H9 (cell line): ENCODE results near the gene SEPTIN2. TPM values are rescaled to one million over a fixed set of nuclear protein-coding genes. Genes with fewer than 3 reads are reported as not detected.

Experiments used
- DNase-seq: peaks from one replicate; pipeline ENCODE4 v3.0.0-alpha.2; 2017
- H2AFZ ChIP-seq: one replicate; pipeline ENCODE4 v1.6.1; 2013; ENCODE audit warnings: mild to moderate bottlenecking, low read length, control low read depth, moderate library complexity
- H2AK5ac ChIP-seq: 2 replicates; pipeline ENCODE4 v1.6.1; 2013; ENCODE audit warnings: low read length, control low read depth, mixed read lengths; ENCODE audit not compliant: insufficient read length
- H2BK120ac ChIP-seq: one replicate; pipeline ENCODE4 v1.6.1; 2013; ENCODE audit warnings: low read depth, mild to moderate bottlenecking, low read length, control low read depth, inconsistent platforms; ENCODE audit not compliant: poor library complexity, severe bottlenecking
- H2BK12ac ChIP-seq: 2 replicates; pipeline ENCODE4 v1.6.1; 2013; ENCODE audit warnings: low read length, control low read depth, mixed read lengths, low read depth; ENCODE audit not compliant: insufficient read length
- H2BK15ac ChIP-seq: 2 replicates; pipeline ENCODE4 v1.6.1; 2013; ENCODE audit warnings: low read depth, low read length, control low read depth
- H2BK20ac ChIP-seq: one replicate; pipeline ENCODE4 v1.6.1; 2013; ENCODE audit warnings: low read depth, mild to moderate bottlenecking, low read length, control low read depth, inconsistent platforms; ENCODE audit not compliant: poor library complexity, severe bottlenecking
- H2BK5ac ChIP-seq: 2 replicates; pipeline ENCODE4 v1.6.1; 2013; ENCODE audit warnings: low read length, control low read depth, mixed read lengths; ENCODE audit not compliant: insufficient read length
- H3K14ac ChIP-seq: 2 replicates; pipeline ENCODE4 v1.6.1; 2013; ENCODE audit warnings: low read length, control low read depth; ENCODE audit not compliant: insufficient read depth
- H3K18ac ChIP-seq: 2 replicates; pipeline ENCODE4 v1.6.1; 2013; ENCODE audit warnings: low read depth, mild to moderate bottlenecking, mixed read lengths, low read length, control low read depth; ENCODE audit not compliant: insufficient read length
- H3K23ac ChIP-seq: 2 replicates; pipeline ENCODE4 v1.6.1; 2013; ENCODE audit warnings: low read length, control low read depth, mixed read lengths, low read depth; ENCODE audit not compliant: insufficient read length
- H3K23me2 ChIP-seq: 2 replicates; pipeline ENCODE4 v1.6.1; 2013; ENCODE audit warnings: low read depth, mild to moderate bottlenecking, mixed read lengths, low read length, control low read depth; ENCODE audit not compliant: insufficient read length, poor library complexity, severe bottlenecking
- H3K27ac ChIP-seq: 2 replicates; pipeline ENCODE4 v1.5.1; 2013; ENCODE audit warnings: low read length, control low read depth, mixed read lengths, low read depth; ENCODE audit not compliant: insufficient read length
- H3K27me3 ChIP-seq: 2 replicates; pipeline ENCODE4 v1.6.1; 2013; ENCODE audit warnings: low read length, control low read depth, inconsistent platforms; ENCODE audit not compliant: insufficient read depth
- H3K4ac ChIP-seq: 2 replicates; pipeline ENCODE4 v1.6.1; 2013; ENCODE audit warnings: low read depth, mild to moderate bottlenecking, control low read depth, inconsistent platforms, low read length, moderate library complexity
- H3K4me1 ChIP-seq: 2 replicates; pipeline ENCODE4 v1.6.1; 2013; ENCODE audit warnings: low read length, control low read depth, inconsistent platforms; ENCODE audit not compliant: insufficient read depth
- H3K4me2 ChIP-seq: 2 replicates; pipeline ENCODE4 v1.6.1; 2013; ENCODE audit warnings: low read length, control low read depth, mixed read lengths; ENCODE audit not compliant: insufficient read length, insufficient read depth
- H3K56ac ChIP-seq: 2 replicates; pipeline ENCODE4 v1.6.1; 2013; ENCODE audit warnings: low read depth, mild to moderate bottlenecking, mixed read lengths, low read length, control low read depth; ENCODE audit not compliant: insufficient read length
- H3K79me1 ChIP-seq: 2 replicates; pipeline ENCODE4 v1.6.1; 2013; ENCODE audit warnings: low read depth, mild to moderate bottlenecking, moderate library complexity, low read length, control low read depth, inconsistent platforms; ENCODE audit not compliant: insufficient read depth, poor library complexity, severe bottlenecking
- H3K79me2 ChIP-seq: 2 replicates; pipeline ENCODE4 v1.6.1; 2013; ENCODE audit warnings: low read length, control low read depth, inconsistent platforms; ENCODE audit not compliant: insufficient read depth
- H3K9ac ChIP-seq: 2 replicates; pipeline ENCODE4 v1.6.1; 2013; ENCODE audit warnings: low read length, control low read depth, mixed read lengths; ENCODE audit not compliant: insufficient read length; ENCODE audit errors: extremely low read depth
- H3K9me3 ChIP-seq: one replicate; pipeline ENCODE4 v1.6.1; 2013; ENCODE audit warnings: low read depth, low read length, inconsistent platforms; ENCODE audit not compliant: control insufficient read depth
- H3T11ph ChIP-seq: one replicate; pipeline ENCODE4 v1.6.1; 2013; ENCODE audit warnings: mild to moderate bottlenecking, low read length, control low read depth, inconsistent platforms
- H4K20me1 ChIP-seq: one replicate; pipeline ENCODE4 v1.6.1; 2013; ENCODE audit not compliant: control insufficient read depth, insufficient read length, insufficient read depth
- H4K5ac ChIP-seq: 2 replicates; pipeline ENCODE4 v1.6.1; 2013; ENCODE audit warnings: low read depth, mild to moderate bottlenecking, mixed read lengths, low read length, control low read depth; ENCODE audit not compliant: insufficient read length
- H4K8ac ChIP-seq: replicated peaks from 2 replicates; pipeline ENCODE4 v1.6.1; 2013; ENCODE audit warnings: low read length, control low read depth, mixed read lengths, low read depth; ENCODE audit not compliant: insufficient read length
- H4K91ac ChIP-seq: 2 replicates; pipeline ENCODE4 v1.6.1; 2013; ENCODE audit warnings: low read depth, mild to moderate bottlenecking, moderate library complexity, mixed read lengths, low read length, control low read depth; ENCODE audit not compliant: insufficient read length
- H3K27ac Mint-ChIP-seq, 3 experiments: 2 replicates in 2 of 3; 3 replicates in 1 of 3; pipeline ENCODE4 v1.8.0; 2020 to 2021; ENCODE audit warnings: mixed read lengths in 3 of 3, mild to moderate bottlenecking in 1 of 3, moderate library complexity in 1 of 3
- H3K27me3 Mint-ChIP-seq: 2 replicates; pipeline ENCODE4 v1.8.0; 2021; ENCODE audit warnings: low read depth, mild to moderate bottlenecking, moderate library complexity, mixed read lengths
- H3K36me3 Mint-ChIP-seq, 3 experiments: 2 replicates in 2 of 3; 3 replicates in 1 of 3; pipeline ENCODE4 v1.8.0; 2020 to 2021; ENCODE audit warnings: low read depth in 3 of 3, mixed read lengths in 3 of 3; ENCODE audit not compliant: insufficient read depth in 1 of 3
- H3K4me1 Mint-ChIP-seq, 2 experiments: 2 replicates each; pipeline ENCODE4 v1.8.0; 2020; ENCODE audit warnings: mixed read lengths in 2 of 2
- H3K4me3 Mint-ChIP-seq, 2 experiments: 2 replicates in 1 of 2; 3 replicates in 1 of 2; pipeline ENCODE4 v1.8.0; 2020 to 2021; ENCODE audit warnings: mild to moderate bottlenecking in 2 of 2, mixed read lengths in 2 of 2, moderate library complexity in 1 of 2
- H3K9me3 Mint-ChIP-seq, 2 experiments: 2 replicates in 1 of 2; 3 replicates in 1 of 2; pipeline ENCODE4 v1.8.0; 2020; ENCODE audit warnings: mild to moderate bottlenecking in 2 of 2, mixed read lengths in 2 of 2, moderate library complexity in 1 of 2
- CTCF ChIP-seq: fragments of 200-600 bp; sonication (generic); conservative IDR thresholded peaks from 3 replicates; pipeline ENCODE4 v1.8.0; 2021; ENCODE audit warnings: antibody characterized with exemption, mild to moderate bottlenecking
- WGBS: extraction: QIAGEN DNeasy Blood & Tissue Kit; methylation state at CpG from one replicate; pipeline ENCODE4 v1.1.7; 2013; ENCODE audit warnings: missing lambda C conversion rate, low lambda C conversion rate, mixed read lengths; ENCODE audit not compliant: insufficient read length; ENCODE audit errors: extremely low coverage; 5-methylcytosine and 5-hydroxymethylcytosine counted together
- total RNA-seq: library from RNA; stranded (reverse); gene quantifications from 2 replicates; pipeline ENCODE4 v1.2.1, GENCODE V29; 2021

The SEPTIN2 gene
- total RNA-seq, 1 experiment from 2014 or later = 385 TPM

DNA sequence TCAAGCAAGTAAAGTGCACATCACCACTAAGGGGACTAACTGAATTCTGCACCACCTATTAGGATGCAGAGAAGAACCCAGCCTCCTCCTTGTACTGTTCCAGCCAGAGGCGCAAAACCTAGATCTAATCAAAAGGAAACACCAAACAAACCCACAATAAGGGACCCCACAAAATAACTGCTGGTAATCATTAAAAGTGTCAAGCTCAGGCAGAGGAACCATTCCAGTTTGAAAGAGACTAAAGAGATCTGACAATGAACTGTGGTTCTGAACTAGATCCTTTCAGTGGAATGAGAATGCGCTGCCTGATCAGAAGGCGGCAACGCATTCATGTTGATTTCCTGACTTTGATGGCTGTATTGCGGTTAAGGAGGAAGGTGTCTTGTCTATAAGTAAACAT is 17.1 kb upstream of the SEPTIN2 start:
- Histone ChIP-seq H4K91ac (no peak overlapping the region), H3K27ac (no peak overlapping the region), H2AK5ac (no peak overlapping the region), H2BK120ac (no peak overlapping the region), H3K23ac (no peak overlapping the region), H3K4ac (no peak overlapping the region), H3K27me3 (no peaks in the 10 kb centered on the region), H3K18ac (no peak overlapping the region), H3K4me2 (no peak overlapping the region), H3T11ph (no peak overlapping the region), H3K79me2 (peaks cover 58% of the 10 kb centered on the region; the same call in 1 of the 2 replicates), H3K79me1 (peaks cover 7% of the 10 kb centered on the region), H2BK12ac (no peak overlapping the region), H3K9me3 (no peaks in the 10 kb centered on the region), H2AFZ (no peak overlapping the region), H2BK5ac (no peak overlapping the region), H3K23me2 (no peaks in the 10 kb centered on the region), H4K5ac (no peak overlapping the region), H2BK15ac (no peak overlapping the region), H3K14ac (no peak overlapping the region), H4K8ac (no peak overlapping the region), H4K20me1 (no peaks in the 10 kb centered on the region), H3K4me1 (no peaks in the 10 kb centered on the region; the same call in 1 of the 2 replicates), H3K9ac (no peak overlapping the region), H3K56ac (no peak overlapping the region), H2BK20ac (no peak overlapping the region)
- H3K27ac Mint-ChIP-seq = peak overlapping the region in 1 of 3 experiments; percentile 20; a peak in 3 of 7 replicates
- DNase-seq = no peak
- no peaks in the 10 kb centered on the region for H3K27me3 Mint-ChIP-seq
- peaks cover 18 to 27% of the 10 kb centered on the region in 2 experiments for H3K4me1 Mint-ChIP-seq
- H3K9me3 Mint-ChIP-seq = no peaks in the 10 kb centered on the region
- TF ChIP-seq CTCF = no peak
- peaks cover 4 to 11% (median 6%) of the 10 kb centered on the region in 3 experiments; a peak in 4 of 7 replicates for H3K36me3 Mint-ChIP-seq
- WGBS = no CpG with 5 or more reads among the region's 5 CpGs
- H3K4me3 Mint-ChIP-seq = no peak overlapping the region
